Stomach (tissue), 4 donors: ENCODE measurements around the gene SETDB1.

Experiments used
- POLR2A ChIP-seq, 4 donors: fragments of 450-650 bp; IDR thresholded peaks; one replicate each; pipeline ENCODE4 v1.6.1; 2016; ENCODE audit warnings: antibody characterized with exemption in 4 of 4, control low read depth in 2 of 4, mild to moderate bottlenecking in 1 of 4, moderate library complexity in 1 of 4
- POLR2AphosphoS5 ChIP-seq, 3 donors: sonication (generic); formaldehyde crosslinking; IDR thresholded peaks; one replicate each; pipeline ENCODE4 v1.6.1; 2016; ENCODE audit warnings: antibody characterized with exemption in 3 of 3
- TF ChIP-seq, protein P1 (sequence below), 7 experiments: fragments of 450-650 bp in 4 of 7; fragments of 200-600 bp in 3 of 7; sonication (generic) in 3 of 7; IDR thresholded peaks; one replicate each; pipeline ENCODE4 v1.5.1; 2016 to 2019; ENCODE audit warnings: antibody characterized with exemption in 7 of 7, control low read depth in 2 of 7, mild to moderate bottlenecking in 1 of 7

DNA sequence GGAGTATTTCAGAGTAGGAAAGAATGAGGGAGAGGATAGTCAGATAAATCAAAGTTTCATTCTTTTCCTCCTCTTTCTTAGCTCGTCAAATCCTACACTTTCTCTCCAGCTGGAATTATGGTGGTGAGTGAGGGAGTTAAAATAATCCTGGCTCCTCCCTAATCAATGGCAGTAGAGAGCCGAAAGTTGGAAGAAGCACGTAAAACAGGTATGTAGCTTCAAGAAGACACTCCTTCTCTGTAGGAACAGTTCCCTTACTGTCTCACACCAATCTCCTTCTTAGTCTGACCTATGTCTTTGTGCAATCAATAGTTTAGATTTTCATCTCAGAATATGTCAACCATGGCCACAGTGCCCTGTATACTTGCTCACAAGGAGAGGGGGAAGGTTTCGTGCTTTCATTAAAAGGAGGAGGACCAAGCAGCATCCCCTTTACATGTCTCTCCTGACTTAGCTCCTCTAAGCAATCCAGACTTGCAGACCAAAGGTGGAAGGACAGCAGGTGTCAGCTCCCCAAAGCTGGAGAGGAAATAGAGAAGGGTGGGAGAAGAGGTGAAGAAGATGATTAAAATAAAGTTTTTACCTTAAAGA, 79.7 kb downstream of the SETDB1 start:
- TF ChIP-seq, protein P1, sequence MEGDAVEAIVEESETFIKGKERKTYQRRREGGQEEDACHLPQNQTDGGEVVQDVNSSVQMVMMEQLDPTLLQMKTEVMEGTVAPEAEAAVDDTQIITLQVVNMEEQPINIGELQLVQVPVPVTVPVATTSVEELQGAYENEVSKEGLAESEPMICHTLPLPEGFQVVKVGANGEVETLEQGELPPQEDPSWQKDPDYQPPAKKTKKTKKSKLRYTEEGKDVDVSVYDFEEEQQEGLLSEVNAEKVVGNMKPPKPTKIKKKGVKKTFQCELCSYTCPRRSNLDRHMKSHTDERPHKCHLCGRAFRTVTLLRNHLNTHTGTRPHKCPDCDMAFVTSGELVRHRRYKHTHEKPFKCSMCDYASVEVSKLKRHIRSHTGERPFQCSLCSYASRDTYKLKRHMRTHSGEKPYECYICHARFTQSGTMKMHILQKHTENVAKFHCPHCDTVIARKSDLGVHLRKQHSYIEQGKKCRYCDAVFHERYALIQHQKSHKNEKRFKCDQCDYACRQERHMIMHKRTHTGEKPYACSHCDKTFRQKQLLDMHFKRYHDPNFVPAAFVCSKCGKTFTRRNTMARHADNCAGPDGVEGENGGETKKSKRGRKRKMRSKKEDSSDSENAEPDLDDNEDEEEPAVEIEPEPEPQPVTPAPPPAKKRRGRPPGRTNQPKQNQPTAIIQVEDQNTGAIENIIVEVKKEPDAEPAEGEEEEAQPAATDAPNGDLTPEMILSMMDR (IDR thresholded peaks at IDR 0.05) = no peak
- TF ChIP-seq POLR2A (IDR thresholded peaks at IDR 0.05) (no peak), POLR2AphosphoS5 (IDR thresholded peaks at IDR 0.05) (no peak)
